B cell (primary cell): ENCODE measurements around the gene CCDC81.

Experiments used
- CTCF ChIP-seq: fragments of 200-600 bp; IDR thresholded peaks from one replicate; pipeline ENCODE4 v1.8.0; 2022; ENCODE audit warnings: antibody characterized with exemption, mild to moderate bottlenecking
- EZH2 ChIP-seq: IDR thresholded peaks from 2 replicates; pipeline ENCODE4 v1.6.1; 2012; ENCODE audit warnings: borderline replicate concordance, low read depth, mild to moderate bottlenecking, moderate library complexity, low read length; ENCODE audit not compliant: insufficient read depth, poor library complexity, severe bottlenecking

GRCh38 chr11:86444981-86445380 is 70.3 kb downstream of the CCDC81 start:
- no peak for TF ChIP-seq CTCF
- TF ChIP-seq EZH2: no peak
